Esophagus muscularis mucosa (tissue), 4 donors: Measurements from ENCODE around the gene PKNOX1. TPM values are rescaled to one million over a fixed set of nuclear protein-coding genes. Genes with fewer than 3 reads are reported as not detected.

Source experiments
- DNase-seq: peaks from one replicate; pipeline ENCODE4 v3.0.0-alpha.2; 2017; ENCODE audit errors: extremely low spot score
- H3K27ac ChIP-seq, 4 donors: fragments of 200-600 bp; sonication (generic); replicated peaks in 1 of 4; 1 replicate in 3 of 4; 2 replicates in 1 of 4; pipeline ENCODE4 v1.5.1; 2016 to 2019; ENCODE audit warnings: mild to moderate bottlenecking in 1 of 4
- H3K27me3 ChIP-seq, 4 donors: fragments of 200-600 bp; sonication (generic); one replicate each; pipeline versions ENCODE4 v1.5.1 to v1.6.0; 2016 to 2019
- H3K36me3 ChIP-seq, 4 donors: fragments of 200-600 bp; sonication (generic); one replicate each; pipeline ENCODE4 v1.5.1; 2016 to 2019
- H3K4me1 ChIP-seq, 4 donors: fragments of 200-600 bp; sonication (generic); one replicate each; pipeline ENCODE4 v1.5.1; 2016 to 2019
- H3K4me3 ChIP-seq, 4 donors: fragments of 200-600 bp; sonication (generic); 1 replicate in 2 of 4; 2 replicates in 2 of 4; pipeline ENCODE4 v1.5.1; 2016 to 2019; ENCODE audit warnings: mild to moderate bottlenecking in 4 of 4, moderate library complexity in 1 of 4
- H3K9me3 ChIP-seq, 4 donors: fragments of 200-600 bp; sonication (generic); 1 replicate in 3 of 4; 2 replicates in 1 of 4; pipeline ENCODE4 v1.5.1; 2016 to 2019
- EP300 ChIP-seq: sonication (generic); formaldehyde crosslinking; IDR thresholded peaks from one replicate; pipeline ENCODE4 v1.6.1; 2017; ENCODE audit warnings: antibody characterized with exemption
- POLR2A ChIP-seq: fragments of 450-650 bp; IDR thresholded peaks from one replicate; pipeline ENCODE4 v1.6.1; 2017; ENCODE audit warnings: antibody characterized with exemption, moderate library complexity, mild to moderate bottlenecking, low read depth
- POLR2AphosphoS5 ChIP-seq, 2 donors: sonication (generic); formaldehyde crosslinking; IDR thresholded peaks; one replicate each; pipeline ENCODE4 v1.6.1; 2017; ENCODE audit warnings: antibody characterized with exemption in 2 of 2
- WGBS: methylation state at CpG from one replicate; pipeline ENCODE4 v1.1.5; 2018; 5-methylcytosine and 5-hydroxymethylcytosine counted together
- intact Hi-C: fragments of 100-400 bp; cut with DNase I; formaldehyde crosslinking; loops from one replicate; pipeline ENCODE4 v1.15.1; 2023
- total RNA-seq, 4 donors: library from RNA; depleted of rRNA; stranded (reverse); fragments of >200 nt; gene quantifications; one replicate each; pipeline versions ENCODE4 v1.1.0 to v1.2.1, GENCODE V29; 2016
- TF ChIP-seq, protein P1 (sequence below), 3 experiments: fragments of 200-600 bp in 2 of 3; fragments of 450-650 bp in 1 of 3; sonication (generic) in 2 of 3; IDR thresholded peaks; one replicate each; pipeline ENCODE4 v1.5.1; 2017 to 2019; ENCODE audit warnings: antibody characterized with exemption in 3 of 3, mild to moderate bottlenecking in 2 of 3, moderate library complexity in 1 of 3

Gene PKNOX1
- total RNA-seq, 4 donors from 2014 or later = 10.3 to 18.7 (median 14.3) TPM

DNA sequence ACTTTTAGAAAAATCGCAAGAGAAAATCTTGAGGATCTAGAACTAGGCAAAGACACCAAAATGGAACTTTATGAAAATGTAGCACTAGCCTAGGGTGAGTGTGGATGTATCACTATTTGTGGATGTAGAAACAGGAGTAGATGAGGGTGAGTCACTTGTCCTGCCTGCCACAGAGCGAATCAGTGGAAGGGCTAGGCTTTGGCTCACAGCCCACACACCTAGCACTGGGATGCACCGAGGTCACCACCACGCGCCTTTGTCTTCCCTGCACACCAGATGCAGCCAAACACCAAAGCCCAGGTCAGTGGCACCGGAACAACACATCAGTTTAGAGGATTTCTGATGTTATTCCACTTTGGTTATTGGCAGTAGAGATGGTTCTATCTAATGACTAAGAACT lies 38.2 kb downstream of the PKNOX1 start:
- Histone ChIP-seq H3K27me3 (no peaks in the 10 kb centered on the region), H3K4me3 (no peak overlapping the region), H3K27ac (no peak overlapping the region), H3K4me1 (no peaks in the 10 kb centered on the region), H3K36me3 (peaks cover 26 to 95% (median 65%) of the 10 kb centered on the region in 4 donors), H3K9me3 (no peaks in the 10 kb centered on the region)
- no peak for DNase-seq
- WGBS = 93% methylated on average over 6 of the region's 6 CpGs
- TF ChIP-seq POLR2AphosphoS5 (IDR thresholded peaks at IDR 0.05) (no peak), POLR2A (no peak)
- intact Hi-C loops = no loop called here

DNA sequence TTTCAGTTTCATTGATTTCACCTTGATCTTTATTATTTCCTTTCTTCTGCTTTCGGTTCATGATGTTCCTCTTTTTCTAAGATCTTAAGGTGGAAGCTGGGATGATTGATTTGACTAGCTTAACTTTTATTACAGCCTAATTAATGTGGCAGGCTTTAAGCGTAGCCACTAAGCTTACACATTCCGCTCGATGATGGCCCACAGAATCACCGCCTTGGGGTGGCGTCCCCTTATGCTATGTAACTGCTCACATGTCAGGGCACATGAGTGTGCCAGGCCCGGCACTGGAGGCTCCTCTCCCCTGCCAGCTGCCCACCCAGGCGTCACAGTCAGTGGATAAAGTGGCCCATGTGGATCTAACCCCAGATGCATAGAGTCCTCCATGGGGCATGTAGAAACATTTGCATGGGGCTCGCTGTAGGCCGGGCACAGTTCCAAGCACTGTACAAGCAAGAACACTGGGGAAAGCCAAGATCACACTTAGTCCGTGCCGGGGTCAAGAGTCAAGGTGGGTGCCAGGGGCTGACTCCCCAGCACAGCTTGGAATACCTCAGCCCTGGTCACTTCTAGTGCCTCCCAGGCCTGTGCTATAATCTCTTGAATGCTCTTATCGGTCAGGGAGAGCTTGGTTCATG lies 41.7 kb downstream of the PKNOX1 start:
- no peak for TF ChIP-seq POLR2AphosphoS5 (IDR thresholded peaks at IDR 0.05)
- TF ChIP-seq POLR2A = no peak
- no peak for TF ChIP-seq EP300
- TF ChIP-seq, protein P1, sequence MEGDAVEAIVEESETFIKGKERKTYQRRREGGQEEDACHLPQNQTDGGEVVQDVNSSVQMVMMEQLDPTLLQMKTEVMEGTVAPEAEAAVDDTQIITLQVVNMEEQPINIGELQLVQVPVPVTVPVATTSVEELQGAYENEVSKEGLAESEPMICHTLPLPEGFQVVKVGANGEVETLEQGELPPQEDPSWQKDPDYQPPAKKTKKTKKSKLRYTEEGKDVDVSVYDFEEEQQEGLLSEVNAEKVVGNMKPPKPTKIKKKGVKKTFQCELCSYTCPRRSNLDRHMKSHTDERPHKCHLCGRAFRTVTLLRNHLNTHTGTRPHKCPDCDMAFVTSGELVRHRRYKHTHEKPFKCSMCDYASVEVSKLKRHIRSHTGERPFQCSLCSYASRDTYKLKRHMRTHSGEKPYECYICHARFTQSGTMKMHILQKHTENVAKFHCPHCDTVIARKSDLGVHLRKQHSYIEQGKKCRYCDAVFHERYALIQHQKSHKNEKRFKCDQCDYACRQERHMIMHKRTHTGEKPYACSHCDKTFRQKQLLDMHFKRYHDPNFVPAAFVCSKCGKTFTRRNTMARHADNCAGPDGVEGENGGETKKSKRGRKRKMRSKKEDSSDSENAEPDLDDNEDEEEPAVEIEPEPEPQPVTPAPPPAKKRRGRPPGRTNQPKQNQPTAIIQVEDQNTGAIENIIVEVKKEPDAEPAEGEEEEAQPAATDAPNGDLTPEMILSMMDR (IDR thresholded peaks at IDR 0.05) = no peak
- 88% methylated on average over 13 of the region's 13 CpGs for WGBS
- H3K27me3 ChIP-seq = no peaks in the 10 kb centered on the region
- no peaks in the 10 kb centered on the region for H3K9me3 ChIP-seq
- no peak overlapping the region for H3K4me3 ChIP-seq
- H3K27ac ChIP-seq = no peak overlapping the region
- peaks cover 21 to 87% (median 66%) of the 10 kb centered on the region in 4 donors for H3K36me3 ChIP-seq
- no peaks in the 10 kb centered on the region for H3K4me1 ChIP-seq
- intact Hi-C loops = no loop called here
- DNase-seq = no peak

DNA sequence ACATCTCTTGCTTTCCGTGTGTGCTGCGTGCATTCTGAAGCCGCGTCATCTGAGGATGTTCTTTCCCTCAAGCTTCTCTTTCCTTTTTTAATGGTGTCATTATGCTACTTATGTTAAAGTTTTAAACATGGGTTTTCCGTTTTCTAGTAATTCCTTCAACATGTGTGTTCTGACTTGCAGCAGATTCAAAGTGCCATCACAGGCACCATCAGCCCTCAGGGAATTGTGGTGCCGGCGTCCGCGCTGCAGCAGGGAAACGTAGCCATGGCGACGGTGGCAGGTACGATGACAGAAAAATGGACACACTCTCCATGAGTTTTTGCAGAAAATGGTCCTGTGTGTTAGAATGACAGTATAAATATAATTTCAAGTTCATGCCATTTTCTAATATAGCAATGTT lies 42.4 kb downstream of the PKNOX1 start:
- no peak for TF ChIP-seq POLR2A
- TF ChIP-seq, protein P1 (IDR thresholded peaks at IDR 0.05) = no peak
- TF ChIP-seq EP300 = no peak
- TF ChIP-seq POLR2AphosphoS5 (IDR thresholded peaks at IDR 0.05) = no peak
- no peaks in the 10 kb centered on the region for H3K9me3 ChIP-seq
- H3K36me3 ChIP-seq = peaks cover 21 to 87% (median 66%) of the 10 kb centered on the region in 4 donors
- no peak overlapping the region for H3K4me3 ChIP-seq
- H3K4me1 ChIP-seq = no peaks in the 10 kb centered on the region
- H3K27me3 ChIP-seq = no peaks in the 10 kb centered on the region
- intact Hi-C loops = no loop called here
- DNase-seq = no peak
- H3K27ac ChIP-seq = no peak overlapping the region
- WGBS = 97% methylated on average over 13 of the region's 13 CpGs

DNA sequence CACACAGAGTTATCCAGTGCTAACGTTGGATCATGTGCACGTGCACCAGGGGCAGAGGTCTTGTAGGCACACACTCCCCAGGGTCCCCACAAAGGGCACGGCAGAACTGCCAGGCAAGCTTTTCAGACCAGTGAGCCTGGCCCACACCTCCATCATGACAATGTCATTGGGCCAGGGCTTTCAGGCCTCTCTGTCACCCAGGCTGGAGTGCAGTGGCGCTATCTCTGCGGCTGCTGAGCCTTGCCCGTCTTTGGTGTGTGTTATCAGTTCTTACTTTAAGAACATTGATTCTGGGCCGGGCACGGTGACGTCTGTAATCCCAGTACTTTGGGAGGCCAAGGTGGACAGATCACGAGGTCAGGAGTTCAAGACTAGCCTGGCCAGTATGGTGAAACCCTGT lies 44.2 kb downstream of the PKNOX1 start:
- peaks cover 25 to 87% (median 62%) of the 10 kb centered on the region in 4 donors for H3K36me3 ChIP-seq
- intact Hi-C loops = no loop called here

DNA sequence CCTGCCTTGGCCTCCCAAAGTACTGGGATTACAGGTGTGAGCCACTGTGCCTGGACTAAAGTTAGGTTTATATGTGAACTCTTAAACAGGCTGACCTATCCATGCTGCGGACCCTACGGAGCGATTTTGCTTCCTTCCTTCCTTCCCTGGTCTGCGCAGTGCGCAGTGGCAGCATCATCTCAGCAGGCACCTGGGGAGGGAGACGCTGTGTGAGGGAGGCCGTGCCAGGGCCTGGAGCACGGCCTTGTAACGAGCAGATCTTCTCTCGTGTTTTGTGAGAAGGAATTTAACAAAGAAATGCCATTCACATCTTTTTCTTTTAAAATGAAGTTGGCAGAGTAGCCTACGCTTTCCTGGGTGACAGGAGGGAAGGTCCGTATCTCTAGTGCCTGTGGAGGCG lies 45.8 kb downstream of the PKNOX1 start:
- DNase-seq = no peak
- no peak for TF ChIP-seq POLR2A
- no peak for TF ChIP-seq EP300
- TF ChIP-seq, protein P1 (IDR thresholded peaks at IDR 0.05) = no peak
- TF ChIP-seq POLR2AphosphoS5 (IDR thresholded peaks at IDR 0.05) = no peak
- peaks cover 39 to 89% (median 67%) of the 10 kb centered on the region in 4 donors for H3K36me3 ChIP-seq
- 92% methylated on average over 13 of the region's 13 CpGs for WGBS
- intact Hi-C loops = no loop called here
- H3K4me1 ChIP-seq = no peaks in the 10 kb centered on the region
- H3K9me3 ChIP-seq = no peaks in the 10 kb centered on the region
- H3K27me3 ChIP-seq = no peaks in the 10 kb centered on the region
- H3K4me3 ChIP-seq = no peak overlapping the region
- H3K27ac ChIP-seq = no peak overlapping the region

More for the DNA sequence above, 44.2 kb downstream of the PKNOX1 start:
- DNase-seq = no peak
- Histone ChIP-seq H3K27ac (no peak overlapping the region), H3K4me3 (no peak overlapping the region), H3K9me3 (no peaks in the 10 kb centered on the region), H3K4me1 (no peaks in the 10 kb centered on the region), H3K27me3 (no peaks in the 10 kb centered on the region)
- 51% methylated on average over 2 of the region's 10 CpGs for WGBS
- TF ChIP-seq, protein P1 (IDR thresholded peaks at IDR 0.05) = no peak
- TF ChIP-seq EP300 (no peak), POLR2A (no peak), POLR2AphosphoS5 (IDR thresholded peaks at IDR 0.05) (no peak)
